ENCODE results near the gene SAP30BP.

The SAP30BP gene

DNA sequence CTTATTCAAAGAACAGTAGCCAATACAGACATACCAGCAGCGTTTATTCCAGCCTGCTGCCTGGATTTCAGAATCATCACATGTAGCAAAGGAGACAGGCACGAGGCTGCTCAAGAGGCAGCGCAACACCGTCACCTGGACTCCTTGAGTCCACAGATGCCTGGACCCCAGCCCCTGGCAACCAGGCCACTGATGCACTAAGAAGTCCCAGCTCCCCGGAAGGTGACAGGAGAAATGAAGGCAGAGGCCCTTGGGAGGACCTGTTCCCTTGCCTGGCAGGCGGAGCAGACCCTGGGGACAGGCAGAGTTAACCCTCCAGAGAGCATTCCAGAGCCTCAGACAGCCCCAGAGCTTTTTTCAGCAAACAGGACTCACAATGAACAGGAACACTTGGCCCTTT, 17.5 kb upstream of the SAP30BP start:
- no peak for DNase-seq (ENCODE audit: low spot score)

GRCh38 chr17:75650874-75651273, 16.3 kb upstream of the SAP30BP start:
- DNase-seq (ENCODE audit: low spot score): no peak

GRCh38 chr17:75652341-75652740, 14.8 kb upstream of the SAP30BP start:
- DNase-seq (ENCODE audit: low spot score): no peak

DNA sequence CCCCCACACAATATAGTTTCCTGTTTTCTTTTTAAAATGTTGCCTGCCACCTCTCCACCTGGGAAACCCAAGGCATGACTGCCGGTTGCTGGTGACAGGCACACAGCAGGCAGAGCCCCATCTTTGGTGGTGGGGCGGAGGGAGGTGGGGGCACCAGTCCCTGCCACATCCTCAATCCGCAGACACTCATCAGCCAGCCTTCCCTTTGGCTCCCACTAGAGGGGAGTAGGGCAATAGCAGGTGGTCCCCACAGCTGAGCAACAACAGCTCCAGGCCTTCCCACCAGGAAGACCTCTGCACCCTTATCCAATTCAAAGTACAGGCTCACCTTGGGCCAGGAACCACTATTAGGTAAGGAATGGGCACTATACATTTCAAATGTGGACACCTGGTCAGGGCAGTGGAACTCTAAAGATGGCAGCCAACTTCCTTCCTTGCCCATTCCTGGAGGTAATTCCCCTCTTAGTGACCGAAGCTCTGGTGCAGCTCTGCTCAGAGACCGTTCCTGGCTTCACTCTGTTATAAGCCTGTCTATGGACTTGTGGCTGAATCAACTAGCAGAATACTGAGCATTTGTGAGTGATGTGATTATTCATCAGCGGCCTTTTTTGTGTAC, 14.1 kb upstream of the SAP30BP start:
- no peak for DNase-seq (ENCODE audit: low spot score)

- no peak for DNase-seq (ENCODE audit: low spot score)
These were observed 13.0 kb upstream of the SAP30BP start for GRCh38 chr17:75654176-75654575.

- DNase-seq (ENCODE audit: low spot score): no peak
These were observed 8.9 kb upstream of the SAP30BP start for GRCh38 chr17:75658237-75658636.

DNA sequence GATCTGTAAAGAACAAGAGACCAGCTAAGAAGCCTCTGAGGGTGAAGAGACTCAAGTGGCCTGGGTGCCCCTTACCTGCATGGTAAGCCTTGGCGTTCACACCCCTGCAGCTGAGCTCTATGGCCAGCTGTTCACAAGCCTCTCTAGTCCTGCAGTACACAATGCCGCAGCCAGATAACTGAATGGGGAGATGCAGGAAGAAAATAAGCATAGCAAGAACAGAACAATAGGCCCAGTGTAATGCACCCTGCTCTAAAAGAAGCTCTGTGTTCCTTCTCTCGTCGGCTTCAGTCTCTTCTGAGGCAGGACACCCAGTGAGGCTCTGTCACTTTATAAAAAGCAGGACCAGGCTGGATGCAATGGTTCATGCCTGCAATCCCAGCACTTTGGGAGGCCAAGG, 5.6 kb upstream of the SAP30BP start:
- DNase-seq (ENCODE audit: low spot score): no peak

GRCh38 chr17:75662511-75662910, 4.6 kb upstream of the SAP30BP start:
- DNase-seq (ENCODE audit: low spot score): no peak

- no peak for DNase-seq (ENCODE audit: low spot score)
These were observed 3.0 kb upstream of the SAP30BP start for GRCh38 chr17:75664099-75664549.

DNA sequence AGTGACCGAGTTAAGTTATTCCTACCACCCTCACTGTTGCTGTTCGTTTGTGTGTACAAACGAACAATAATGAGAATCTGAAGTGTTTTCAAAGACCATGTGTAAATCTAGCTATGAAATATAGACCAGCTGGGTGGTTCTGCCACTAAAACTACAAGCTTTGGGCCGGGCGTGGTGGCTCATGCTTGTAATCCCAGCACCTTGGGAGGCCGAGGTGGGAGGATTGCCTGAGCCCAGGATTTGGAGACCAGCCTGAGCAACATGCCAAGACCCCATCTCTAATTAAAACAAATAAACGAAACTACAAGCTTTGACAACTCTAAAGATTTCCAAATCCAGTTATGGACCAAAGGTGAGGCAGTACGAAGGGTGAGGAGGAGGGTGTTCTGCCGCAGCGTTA, 1.2 kb upstream of the SAP30BP start:
- DNase-seq (ENCODE audit: low spot score): no peak

DNA sequence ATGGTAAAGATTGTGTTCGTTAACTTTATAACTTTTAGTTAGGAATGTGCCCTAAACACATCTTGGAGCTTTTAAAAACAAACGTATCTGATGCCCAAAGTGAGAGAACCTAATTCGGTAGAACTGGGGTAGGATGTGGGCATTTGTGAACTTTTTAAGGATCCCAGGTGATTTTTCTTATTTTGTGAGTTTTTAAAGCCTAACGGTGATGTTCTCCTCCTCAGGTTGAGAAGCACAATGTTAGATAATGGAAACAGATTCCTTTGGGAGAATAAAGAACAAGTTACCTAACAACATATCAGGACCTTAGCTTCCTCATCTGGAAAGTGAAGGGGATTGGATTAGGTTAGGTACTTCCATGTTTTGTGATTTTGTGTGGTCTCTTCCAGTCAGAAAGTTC, 687 bp downstream of the SAP30BP start:
- no peak for DNase-seq (ENCODE audit: low spot score)

DNA sequence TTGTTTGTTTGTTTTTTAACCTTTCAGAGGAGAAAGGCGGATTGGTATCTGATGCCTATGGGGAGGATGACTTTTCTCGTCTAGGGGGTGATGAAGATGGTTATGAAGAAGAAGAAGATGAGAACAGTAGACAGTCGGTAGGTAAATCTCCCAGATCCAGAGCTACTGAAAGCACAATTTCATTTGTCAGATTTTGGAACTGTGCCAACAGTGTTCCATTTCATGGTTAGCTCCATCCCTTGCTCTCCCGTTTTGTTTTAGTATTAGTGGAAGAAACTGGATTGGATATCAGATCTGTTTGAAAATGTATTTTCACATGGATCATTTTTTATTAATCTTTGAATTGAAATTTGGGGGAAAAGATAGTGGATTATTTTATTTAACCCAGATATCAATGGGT, 1.4 kb downstream of the SAP30BP start:
- DNase-seq (ENCODE audit: low spot score): no peak

DNA sequence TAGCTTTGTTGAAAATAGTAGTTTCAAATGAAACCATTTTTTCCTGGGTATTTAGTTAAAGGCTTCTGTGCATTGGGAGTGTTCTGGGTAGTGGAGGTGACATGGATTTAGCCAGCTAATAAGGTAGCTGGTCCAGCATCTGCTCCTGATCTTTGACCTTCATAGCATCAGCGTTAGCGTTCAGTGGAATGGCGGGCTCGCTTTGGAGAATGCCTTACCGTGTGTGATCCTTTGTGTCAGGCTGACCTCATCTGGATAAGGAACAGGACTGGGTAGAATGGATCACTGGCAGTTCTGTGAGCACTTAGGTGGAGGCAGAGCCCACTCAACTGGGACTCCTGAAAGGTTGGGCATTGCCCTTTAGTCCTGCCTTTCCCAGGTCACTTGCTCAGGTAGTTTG, 3.7 kb downstream of the SAP30BP start:
- no peak for DNase-seq (ENCODE audit: low spot score)

DNA sequence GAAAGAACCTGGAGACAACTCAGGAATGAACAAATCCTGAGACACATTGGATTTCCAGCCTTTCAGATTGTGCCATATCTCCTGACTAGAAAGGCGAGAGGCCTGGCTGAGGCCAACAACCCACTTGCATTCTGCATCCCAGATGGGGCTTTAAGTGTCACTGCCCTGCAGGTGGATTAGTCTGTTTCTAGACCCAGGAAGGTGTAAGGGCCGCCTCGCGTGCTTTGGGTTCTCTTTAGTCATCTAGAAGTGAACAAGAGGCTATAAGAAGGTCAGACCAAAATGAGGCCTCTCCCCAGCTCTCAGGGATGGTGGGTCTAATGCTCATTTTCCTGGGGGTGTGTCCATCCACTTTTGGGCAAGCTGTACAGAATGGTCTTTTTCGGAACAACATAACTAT, 4.9 kb downstream of the SAP30BP start:
- DNase-seq (ENCODE audit: low spot score): no peak

- DNase-seq (ENCODE audit: low spot score): no peak
These were observed 6.3 kb downstream of the SAP30BP start for GRCh38 chr17:75673487-75673886.

DNA sequence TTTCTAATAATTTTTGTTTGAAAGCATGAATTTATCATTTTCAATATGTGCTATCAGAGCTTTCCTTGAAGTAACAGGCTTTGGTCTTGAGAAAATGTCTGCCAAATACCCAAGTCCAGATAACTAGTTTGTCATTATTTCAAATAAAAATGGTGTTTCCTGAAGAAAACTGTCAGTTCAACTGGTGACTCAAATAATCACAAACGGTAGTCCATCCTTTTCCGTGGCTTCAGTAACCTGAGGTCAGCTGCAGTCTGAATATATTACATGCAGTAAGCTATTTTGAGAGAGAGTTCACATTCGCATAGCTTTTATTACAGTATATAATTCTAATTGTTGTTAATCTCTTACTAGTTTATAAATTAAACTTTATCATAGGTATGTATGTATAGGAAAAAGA, 9.3 kb downstream of the SAP30BP start:
- DNase-seq (ENCODE audit: low spot score): no peak

DNA sequence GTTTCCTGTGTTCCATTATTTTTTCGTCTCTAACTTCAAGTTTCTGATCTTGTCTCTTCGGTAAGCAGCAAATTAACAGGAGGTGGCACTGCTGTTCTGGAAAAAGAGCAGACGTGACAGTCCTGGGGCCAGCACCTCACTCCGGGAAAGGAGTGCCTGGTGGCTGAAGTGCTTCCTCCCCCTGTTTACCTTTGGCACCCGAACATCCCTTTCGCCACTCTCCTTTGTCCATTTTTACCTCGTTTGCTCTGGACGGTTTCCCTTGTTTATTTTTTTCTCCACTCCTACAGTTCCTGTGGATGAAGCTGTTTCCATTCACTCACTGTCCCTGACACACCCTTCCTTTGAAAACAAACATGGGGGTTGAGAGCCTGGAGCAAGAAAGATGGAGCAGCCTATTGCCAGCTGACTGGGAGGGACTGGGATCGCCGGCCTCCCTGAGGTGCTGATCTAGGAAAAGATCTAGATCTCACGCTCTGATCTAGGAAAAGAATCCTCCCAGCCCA, 12.6 kb downstream of the SAP30BP start:
- DNase-seq (ENCODE audit: low spot score): peak; percentile 59

- no peak for DNase-seq (ENCODE audit: low spot score)
These were observed 13.3 kb downstream of the SAP30BP start for GRCh38 chr17:75680431-75680830.

- DNase-seq (ENCODE audit: low spot score): no peak
These were observed 14.2 kb downstream of the SAP30BP start for GRCh38 chr17:75681289-75681688.

DNA sequence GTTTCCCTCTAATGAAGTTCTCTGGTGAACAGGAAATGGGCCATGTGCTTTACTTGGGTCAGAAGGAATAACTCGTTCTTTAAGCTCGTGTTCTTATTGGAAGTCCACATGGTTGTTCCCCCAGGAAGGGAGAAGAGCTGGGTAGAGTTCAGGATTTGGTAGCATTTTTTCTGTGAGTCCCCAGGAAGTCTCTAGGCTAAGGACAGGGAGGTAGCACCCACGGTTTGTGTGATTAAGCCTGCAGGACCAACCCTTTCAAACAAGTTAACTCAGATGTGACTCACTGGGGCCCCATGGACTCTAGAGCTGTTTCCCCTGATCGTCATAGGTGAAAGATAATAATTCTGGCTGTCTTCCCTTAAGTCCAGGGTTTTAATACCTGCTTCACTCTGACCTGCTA, 16.4 kb downstream of the SAP30BP start:
- peak; percentile 90 for DNase-seq (ENCODE audit: low spot score)

DNA sequence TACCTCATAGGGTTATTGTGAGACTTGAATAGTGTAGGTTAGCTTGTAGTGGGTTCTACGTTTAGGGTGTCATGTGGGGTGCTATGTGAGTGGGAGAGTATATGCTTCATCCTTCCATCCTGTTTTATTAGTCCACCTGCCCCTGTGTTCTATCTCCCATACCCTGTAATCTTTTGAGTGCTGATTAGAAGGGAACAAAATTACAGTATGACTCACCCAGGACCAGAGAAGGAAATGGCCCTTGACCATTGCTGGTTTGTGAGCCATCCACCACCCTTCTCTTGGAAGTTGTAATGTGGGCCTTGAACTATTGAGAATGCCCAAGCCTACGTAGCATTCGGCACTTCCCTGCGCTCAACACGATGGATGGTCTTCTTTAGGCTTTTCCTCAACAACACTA, 17.1 kb downstream of the SAP30BP start:
- DNase-seq (ENCODE audit: low spot score): peak; percentile 74

GRCh38 chr17:75684924-75685323, 17.8 kb downstream of the SAP30BP start:
- DNase-seq (ENCODE audit: low spot score): peak; percentile 97

DNA sequence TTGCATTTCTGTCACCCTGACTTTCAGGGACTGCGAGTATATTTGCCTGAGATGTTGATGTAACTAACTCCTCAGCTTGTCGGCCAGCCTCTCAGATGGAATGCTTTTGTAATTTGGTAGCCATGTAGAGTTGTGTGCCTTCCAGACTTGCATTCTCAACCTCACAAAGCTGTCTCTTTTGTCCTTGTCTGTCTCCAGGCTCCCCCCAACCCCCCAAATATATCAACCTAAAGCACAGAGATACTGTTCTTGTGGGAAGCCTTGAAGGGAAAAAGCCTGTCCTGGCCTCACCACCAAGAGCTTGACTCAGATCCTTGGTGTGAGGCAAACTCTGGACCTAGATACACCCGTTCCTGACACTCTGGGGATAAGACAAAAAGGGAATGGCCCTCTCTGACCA, 18.4 kb downstream of the SAP30BP start:
- no peak for DNase-seq (ENCODE audit: low spot score)

GRCh38 chr17:75688209-75688825, 21.2 kb downstream of the SAP30BP start:
- no peak for DNase-seq (ENCODE audit: low spot score)
